NCI-H1694 treated with DMSO at 0.1 percent for 48 hours (cell line): Measurements from ENCODE around the gene PMS1.
"Not testable (repeated sequence)": the region's sequence is repeated elsewhere in the genome, so short reads cannot be mapped to it uniquely, and the experiment has no call there.

Experiments used
- DNase-seq: peaks from one replicate; lab custom pipeline; 2025; lab: John Stamatoyannopoulos, UW

Gene PMS1

GRCh38 chr2:189818249-189819038 lies 34.2 kb downstream of the PMS1 start:
- no peak for DNase-seq

DNA sequence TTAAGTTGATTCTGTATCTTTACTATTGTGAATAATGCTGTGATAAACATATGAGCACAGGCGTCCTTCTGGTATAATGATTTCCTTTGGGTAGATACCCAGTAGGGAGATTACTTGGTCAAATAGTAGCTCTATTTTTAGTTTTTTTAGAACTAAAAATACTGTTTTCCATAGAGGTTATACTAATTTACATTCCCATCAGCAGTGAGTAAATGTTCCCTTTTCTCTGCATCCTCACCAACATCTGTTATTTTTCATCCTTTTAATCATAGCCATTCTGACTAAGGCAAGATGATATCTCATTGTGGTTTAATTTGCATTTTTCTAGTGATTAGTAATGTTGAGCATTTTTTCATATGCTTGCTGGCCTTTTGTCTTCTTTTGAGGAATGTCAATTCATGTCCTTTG lies 35.1 kb downstream of the PMS1 start:
- no peak for DNase-seq

GRCh38 chr2:189821953-189822748 lies 37.9 kb downstream of the PMS1 start:
- DNase-seq = no peak

DNA sequence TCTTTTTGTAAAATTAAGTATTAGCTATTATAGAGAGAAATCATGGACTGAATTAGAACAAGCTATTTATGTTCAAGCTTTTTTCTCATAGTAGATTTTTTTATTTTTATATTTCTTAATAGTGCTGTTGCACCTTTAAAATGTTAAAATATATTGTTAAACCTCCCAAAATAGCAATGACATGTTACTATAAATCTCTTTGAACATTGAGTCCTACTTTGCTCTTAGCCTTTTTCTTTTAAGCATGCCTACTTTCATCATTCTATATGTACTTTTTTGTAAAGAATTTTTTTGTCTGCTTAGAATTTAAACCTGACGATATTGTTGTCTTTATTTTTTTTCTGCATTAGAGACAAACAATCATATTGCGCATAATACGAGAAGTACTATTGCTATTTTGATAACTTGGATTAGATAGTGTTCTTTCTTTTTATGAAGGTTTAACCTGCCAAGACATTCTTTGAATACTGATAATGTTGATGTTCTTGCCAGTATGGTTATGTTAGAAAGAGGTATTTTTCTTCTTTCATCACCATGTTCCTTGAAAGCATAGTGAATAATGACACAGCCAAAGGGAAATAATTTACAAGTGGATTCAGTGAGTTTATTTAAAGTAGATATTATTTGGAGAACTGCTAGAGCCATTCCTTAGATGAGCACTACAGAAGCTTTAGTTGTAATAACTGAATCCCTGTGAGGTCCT lies 40.6 kb downstream of the PMS1 start:
- DNase-seq = no peak

DNA sequence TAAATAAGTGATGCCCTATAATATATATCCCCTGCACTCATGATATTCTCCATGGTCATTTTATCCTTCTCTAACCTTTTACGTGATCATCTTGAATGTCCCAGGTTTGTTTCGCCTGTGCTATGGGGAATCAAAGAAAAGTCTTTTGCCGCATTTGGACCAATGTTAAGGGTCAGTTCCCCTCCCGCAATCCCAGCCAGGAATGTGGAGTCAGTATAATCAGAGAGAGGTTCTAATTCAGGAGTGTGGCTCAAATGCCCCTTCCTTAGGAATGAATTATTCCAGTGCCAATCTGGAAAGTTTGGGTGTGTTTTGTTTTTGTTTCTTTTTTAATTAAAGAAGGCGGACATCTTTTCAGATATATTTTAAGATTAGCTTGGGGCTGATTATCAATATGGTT lies 41.8 kb downstream of the PMS1 start:
- no peak for DNase-seq

DNA sequence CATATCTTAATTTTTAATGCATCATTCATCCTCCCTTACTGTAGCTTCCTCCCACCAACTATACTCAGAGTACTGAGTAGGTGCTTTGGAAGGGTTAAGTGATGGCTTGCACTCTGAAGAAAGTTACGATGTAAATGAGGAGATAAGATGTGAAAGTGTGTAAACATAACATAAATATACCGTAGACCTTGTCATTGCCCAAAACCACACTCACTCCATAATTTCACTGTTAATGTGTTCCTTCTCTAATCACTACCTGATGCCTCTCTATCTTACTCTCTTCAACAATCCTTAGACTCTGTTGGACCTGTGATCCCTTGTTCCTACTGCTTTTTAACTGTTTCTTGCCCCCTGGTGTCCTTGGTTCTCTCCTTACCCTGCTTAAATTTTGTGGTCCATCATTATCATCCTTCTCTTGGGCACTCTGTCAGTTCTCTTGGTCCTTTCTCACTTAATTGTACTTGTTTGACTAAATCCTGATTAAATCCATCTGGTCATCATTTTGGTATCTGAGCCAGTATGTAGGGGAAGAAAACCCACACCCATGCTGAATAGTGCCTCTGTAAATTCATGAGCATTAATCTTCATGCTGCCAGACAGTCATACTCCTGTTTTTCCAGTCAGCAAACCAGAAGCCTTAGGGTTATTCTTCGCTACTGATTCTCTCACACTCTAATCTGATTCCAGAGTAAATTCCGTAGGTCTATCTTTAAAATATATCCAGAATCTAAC lies 45.0 kb downstream of the PMS1 start:
- DNase-seq = no peak

GRCh38 chr2:189830510-189830909 lies 46.3 kb downstream of the PMS1 start:
- no peak for DNase-seq

DNA sequence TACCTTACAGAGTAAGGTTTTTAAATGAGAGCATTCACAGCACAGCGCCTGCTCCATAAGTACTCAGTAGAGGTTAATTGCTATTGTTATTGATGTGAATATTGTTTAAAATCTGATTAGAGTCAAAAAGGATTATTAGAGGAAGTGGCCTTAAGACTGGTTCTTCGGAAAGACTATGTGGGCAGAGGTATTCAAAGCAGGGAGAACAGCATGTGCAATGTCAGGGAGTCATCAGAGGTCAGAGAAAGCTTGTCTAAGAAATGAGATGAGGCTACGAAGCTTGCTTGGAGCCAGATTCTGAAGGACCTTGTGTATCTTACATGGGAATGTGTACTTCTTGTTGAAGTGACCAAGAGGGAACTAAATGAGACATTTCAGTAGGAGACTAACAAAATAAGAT lies 49.8 kb downstream of the PMS1 start:
- DNase-seq = no peak

- not testable (repeated sequence) for DNase-seq
Measured at GRCh38 chr2:189834642-189835041, 50.4 kb downstream of the PMS1 start.

DNA sequence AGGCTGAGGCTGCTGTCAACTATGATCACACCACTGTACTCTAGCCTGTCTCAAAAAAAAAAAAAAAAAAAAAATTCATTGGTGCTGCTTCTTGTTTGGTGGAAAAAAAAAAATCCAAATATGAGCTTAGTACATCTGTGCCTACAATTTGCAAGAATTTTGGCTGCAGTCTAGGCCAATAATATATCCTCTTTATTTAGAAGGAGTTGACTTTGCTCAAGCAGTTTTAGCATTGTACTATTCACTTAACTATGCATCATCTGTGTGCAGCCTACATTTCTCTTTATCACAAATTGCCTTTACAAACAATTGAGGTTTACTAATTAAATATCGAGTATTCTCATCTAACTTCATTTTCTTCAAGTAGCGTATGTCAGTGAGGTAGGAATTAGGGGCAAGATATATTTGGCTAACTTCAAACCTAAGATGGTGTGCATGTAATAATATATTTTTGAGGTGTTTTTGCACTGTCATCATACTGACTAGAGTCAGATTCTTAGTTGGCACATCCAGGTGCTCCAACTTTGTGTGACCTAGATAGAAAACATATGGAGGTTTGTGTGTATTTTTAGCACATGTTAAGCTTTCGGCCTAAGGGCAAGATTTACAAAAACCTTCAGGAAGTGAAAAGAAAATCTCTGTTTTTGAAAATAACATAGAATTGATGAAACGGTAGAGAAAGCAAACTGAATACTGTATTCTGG lies 51.8 kb downstream of the PMS1 start:
- DNase-seq = no peak

DNA sequence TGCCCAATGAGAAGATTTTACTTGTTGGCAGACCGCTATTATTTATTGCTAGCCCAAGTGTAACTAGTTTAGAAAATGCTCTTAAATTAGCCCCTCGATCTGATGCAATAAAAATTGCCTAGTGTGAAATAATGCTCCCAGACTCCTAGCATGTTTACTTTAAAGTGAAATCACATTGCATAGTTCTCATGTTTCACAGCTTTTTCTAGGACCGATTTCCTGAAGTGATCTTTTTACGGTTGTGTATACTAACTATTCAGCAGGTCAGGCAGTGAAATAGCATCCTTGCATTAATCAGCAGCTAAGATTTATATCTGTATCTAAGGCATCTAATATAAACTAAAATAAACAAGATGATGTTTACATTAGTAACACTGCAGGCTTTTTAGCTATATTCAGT lies 52.4 kb downstream of the PMS1 start:
- DNase-seq = no peak

GRCh38 chr2:189837326-189837725 lies 53.1 kb downstream of the PMS1 start:
- DNase-seq = no peak

GRCh38 chr2:189841019-189841418 lies 56.8 kb downstream of the PMS1 start:
- DNase-seq = no peak

DNA sequence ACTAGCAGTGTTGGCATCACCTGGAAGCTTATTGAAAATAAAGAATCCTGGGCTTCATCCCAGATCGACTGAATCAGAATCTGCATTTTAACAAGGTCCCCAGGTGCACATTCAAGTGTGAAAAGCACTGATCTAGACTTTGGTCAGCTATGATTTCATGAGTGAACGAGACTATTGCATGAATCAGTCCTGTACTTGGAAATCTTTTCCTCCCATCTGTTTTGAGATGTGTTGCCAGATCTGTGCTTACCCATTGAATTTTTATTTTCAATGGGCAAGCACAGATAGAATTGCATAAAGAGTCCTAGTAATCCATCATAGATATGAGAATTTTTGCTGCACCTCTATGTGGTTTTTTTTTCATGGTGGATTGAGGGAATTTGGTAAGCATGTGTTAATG lies 64.0 kb downstream of the PMS1 start:
- DNase-seq = no peak

- no peak for DNase-seq
Measured at GRCh38 chr2:189849550-189849949, 65.3 kb downstream of the PMS1 start.

- DNase-seq = no peak
Measured at GRCh38 chr2:189851174-189851826, 67.0 kb downstream of the PMS1 start.

- no peak for DNase-seq
Measured at GRCh38 chr2:189854187-189854586, 69.9 kb downstream of the PMS1 start.

DNA sequence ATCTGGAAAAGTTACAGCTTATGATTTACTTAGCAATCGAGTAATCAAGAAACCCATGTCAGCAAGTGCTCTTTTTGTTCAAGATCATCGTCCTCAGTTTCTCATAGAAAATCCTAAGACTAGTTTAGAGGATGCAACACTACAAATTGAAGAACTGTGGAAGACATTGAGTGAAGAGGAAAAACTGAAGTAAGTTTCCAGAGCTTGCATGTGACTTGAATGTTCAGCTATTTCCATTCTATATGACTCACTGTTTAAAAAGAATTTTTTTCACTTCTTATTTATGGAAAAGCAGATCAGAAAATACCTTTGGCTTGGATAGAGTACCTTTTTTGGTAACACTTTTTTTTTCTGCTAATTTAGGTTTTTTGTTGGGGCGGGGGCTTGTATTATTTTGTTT lies 70.7 kb downstream of the PMS1 start:
- DNase-seq = no peak

- no peak for DNase-seq
Measured at GRCh38 chr2:189858291-189858690, 74.0 kb downstream of the PMS1 start.

GRCh38 chr2:189860161-189860560 lies 75.9 kb downstream of the PMS1 start:
- DNase-seq = no peak

DNA sequence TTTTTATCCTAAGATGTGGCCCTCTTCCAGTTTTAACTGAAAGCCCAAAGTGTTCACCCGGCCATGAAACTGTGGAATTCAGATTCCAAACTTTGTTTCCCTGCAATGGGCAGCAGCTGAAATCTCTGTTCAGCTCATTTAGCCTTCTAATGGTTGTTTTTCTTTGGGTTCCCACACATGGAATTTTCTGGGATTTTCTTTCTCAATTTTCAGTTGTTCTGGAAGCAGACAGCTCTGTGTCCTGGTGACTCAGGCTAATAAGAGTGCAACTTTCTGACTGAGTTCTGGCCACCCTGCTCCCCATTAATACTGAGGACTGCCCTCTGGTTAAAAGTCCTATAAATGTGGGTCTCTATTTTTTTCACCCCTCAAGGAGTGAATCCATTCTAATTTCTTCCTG lies 78.5 kb downstream of the PMS1 start:
- DNase-seq = no peak
